ENCODE measurements around the gene CCL1. TPM values are rescaled to one million over a fixed set of nuclear protein-coding genes. Genes with fewer than 3 reads are reported as not detected.

CCL1 gene
- total and polyA plus RNA-seq, 12 donors, result not detected

- intact Hi-C loops (cut with DNase I), result no loop called here
- H3K36me3 ChIP-seq, result no peaks in the 10 kb centered on the region
- ATAC-seq, result no peak
- no peak overlapping the region for H3K27ac ChIP-seq
- H3K4me1 ChIP-seq, result peaks cover 0 to 41% (median 0%) of the 10 kb centered on the region in 9 donors
- H3K9me3 ChIP-seq, result no peaks in the 10 kb centered on the region
- TF ChIP-seq, protein P1, sequence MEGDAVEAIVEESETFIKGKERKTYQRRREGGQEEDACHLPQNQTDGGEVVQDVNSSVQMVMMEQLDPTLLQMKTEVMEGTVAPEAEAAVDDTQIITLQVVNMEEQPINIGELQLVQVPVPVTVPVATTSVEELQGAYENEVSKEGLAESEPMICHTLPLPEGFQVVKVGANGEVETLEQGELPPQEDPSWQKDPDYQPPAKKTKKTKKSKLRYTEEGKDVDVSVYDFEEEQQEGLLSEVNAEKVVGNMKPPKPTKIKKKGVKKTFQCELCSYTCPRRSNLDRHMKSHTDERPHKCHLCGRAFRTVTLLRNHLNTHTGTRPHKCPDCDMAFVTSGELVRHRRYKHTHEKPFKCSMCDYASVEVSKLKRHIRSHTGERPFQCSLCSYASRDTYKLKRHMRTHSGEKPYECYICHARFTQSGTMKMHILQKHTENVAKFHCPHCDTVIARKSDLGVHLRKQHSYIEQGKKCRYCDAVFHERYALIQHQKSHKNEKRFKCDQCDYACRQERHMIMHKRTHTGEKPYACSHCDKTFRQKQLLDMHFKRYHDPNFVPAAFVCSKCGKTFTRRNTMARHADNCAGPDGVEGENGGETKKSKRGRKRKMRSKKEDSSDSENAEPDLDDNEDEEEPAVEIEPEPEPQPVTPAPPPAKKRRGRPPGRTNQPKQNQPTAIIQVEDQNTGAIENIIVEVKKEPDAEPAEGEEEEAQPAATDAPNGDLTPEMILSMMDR (IDR thresholded peaks at IDR 0.05), result no peak
- no peak overlapping the region for H3K4me3 ChIP-seq
- no peak for DNase-seq
- 87 to 89% methylated on average over 3 of the region's 3 CpGs for WGBS, 2 donors
- H3K27me3 ChIP-seq, result peaks cover 0 to 18% (median 0%) of the 10 kb centered on the region in 7 donors
Observed at GRCh38 chr17:34371405-34372100, 8.5 kb upstream of the CCL1 start.

DNA sequence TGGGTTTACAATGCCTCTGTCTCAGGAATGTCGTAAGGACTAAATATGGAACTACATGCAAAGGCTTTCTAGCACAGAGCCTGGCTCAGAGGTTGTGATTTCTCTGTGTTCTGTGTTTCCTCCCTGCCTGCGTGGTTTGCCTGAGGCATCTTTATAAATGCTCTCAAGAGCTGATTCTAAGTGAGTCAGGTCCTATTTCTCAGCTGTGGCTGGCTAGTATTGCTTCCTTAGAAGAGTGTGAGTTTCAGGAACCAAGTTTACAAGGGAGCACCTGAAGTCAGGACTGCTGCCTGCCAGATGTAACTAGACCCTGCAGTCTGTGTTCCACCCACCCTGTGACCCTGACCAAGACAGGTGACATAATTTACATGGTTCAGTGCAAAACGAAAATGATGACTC, 8.0 kb upstream of the CCL1 start:
- peaks cover 0 to 46% (median 0%) of the 10 kb centered on the region in 9 donors for H3K4me1 ChIP-seq
- no peak for DNase-seq
- intact Hi-C loops (cut with DNase I), result no loop called here
- no peak overlapping the region for H3K27ac ChIP-seq
- no peak for ATAC-seq
- WGBS, 2 donors, result 51 to 67% methylated on average over 3 of the region's 3 CpGs
- H3K36me3 ChIP-seq, result no peaks in the 10 kb centered on the region
- no peak overlapping the region for H3K4me3 ChIP-seq
- H3K27me3 ChIP-seq, result peaks cover 0 to 18% (median 0%) of the 10 kb centered on the region in 7 donors
- TF ChIP-seq, protein P1 (IDR thresholded peaks at IDR 0.05), result no peak
- no peaks in the 10 kb centered on the region for H3K9me3 ChIP-seq

- DNase-seq, result no peak
- Histone ChIP-seq H3K4me3 (no peak overlapping the region), H3K9me3 (no peaks in the 10 kb centered on the region), H3K36me3 (no peaks in the 10 kb centered on the region), H3K27ac (no peak overlapping the region), H3K4me1 (peaks cover 0 to 51% (median 0%) of the 10 kb centered on the region in 9 donors), H3K27me3 (peaks cover 0 to 21% (median 0%) of the 10 kb centered on the region in 7 donors)
- TF ChIP-seq, protein P1 (IDR thresholded peaks at IDR 0.05), result no peak
- ATAC-seq, result no peak
- 93 to 95% methylated on average over 5 of the region's 5 CpGs for WGBS, 2 donors
- intact Hi-C loops (cut with DNase I), result no loop called here
Observed at GRCh38 chr17:34370376-34370996, 7.5 kb upstream of the CCL1 start.

GRCh38 chr17:34369571-34369970, 6.5 kb upstream of the CCL1 start:
- TF ChIP-seq, protein P1 (IDR thresholded peaks at IDR 0.05), result no peak
- Histone ChIP-seq H3K4me3 (no peak overlapping the region), H3K27me3 (peaks cover 0 to 25% (median 3%) of the 10 kb centered on the region in 7 donors), H3K9me3 (no peaks in the 10 kb centered on the region), H3K36me3 (no peaks in the 10 kb centered on the region), H3K4me1 (peaks cover 0 to 53% (median 0%) of the 10 kb centered on the region in 9 donors), H3K27ac (no peak overlapping the region)
- WGBS, 2 donors, result 80 to 85% methylated on average over 3 of the region's 3 CpGs
- DNase-seq (no peak), ATAC-seq (no peak)
- intact Hi-C loops (cut with DNase I), result loop anchor here in 2 of 10 donors (10.0 kb wide), 1 partner anchor 595 kb away; no protein-coding TSS in a partner anchor
